NCI-H1092 treated with DMSO at 0.1 percent for 48 hours (cell line): ENCODE data around the gene FAU.
"Not testable (repeated sequence)": the region's sequence is repeated elsewhere in the genome, so short reads cannot be mapped to it uniquely, and the experiment has no call there.

ENCODE experiments used
- DNase-seq: peaks from one replicate; lab custom pipeline; 2025; lab: John Stamatoyannopoulos, UW

The FAU gene

DNA sequence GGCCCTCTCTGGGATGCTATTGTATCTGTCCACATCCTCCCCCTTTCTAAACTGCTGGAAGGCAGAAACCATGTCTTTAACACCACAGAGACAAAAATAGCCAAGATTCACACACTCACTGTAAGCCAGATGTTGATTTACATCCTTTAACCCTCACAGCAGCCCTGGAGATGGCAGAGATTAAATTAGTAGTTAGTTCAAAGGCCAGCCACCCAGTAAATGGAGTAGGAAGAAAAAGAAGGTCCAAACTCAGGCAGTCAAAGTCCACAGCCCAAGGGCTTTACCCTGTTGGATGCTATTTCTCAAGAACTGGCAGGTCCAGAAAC, 2.3 kb downstream of the FAU start:
- no peak for DNase-seq

DNA sequence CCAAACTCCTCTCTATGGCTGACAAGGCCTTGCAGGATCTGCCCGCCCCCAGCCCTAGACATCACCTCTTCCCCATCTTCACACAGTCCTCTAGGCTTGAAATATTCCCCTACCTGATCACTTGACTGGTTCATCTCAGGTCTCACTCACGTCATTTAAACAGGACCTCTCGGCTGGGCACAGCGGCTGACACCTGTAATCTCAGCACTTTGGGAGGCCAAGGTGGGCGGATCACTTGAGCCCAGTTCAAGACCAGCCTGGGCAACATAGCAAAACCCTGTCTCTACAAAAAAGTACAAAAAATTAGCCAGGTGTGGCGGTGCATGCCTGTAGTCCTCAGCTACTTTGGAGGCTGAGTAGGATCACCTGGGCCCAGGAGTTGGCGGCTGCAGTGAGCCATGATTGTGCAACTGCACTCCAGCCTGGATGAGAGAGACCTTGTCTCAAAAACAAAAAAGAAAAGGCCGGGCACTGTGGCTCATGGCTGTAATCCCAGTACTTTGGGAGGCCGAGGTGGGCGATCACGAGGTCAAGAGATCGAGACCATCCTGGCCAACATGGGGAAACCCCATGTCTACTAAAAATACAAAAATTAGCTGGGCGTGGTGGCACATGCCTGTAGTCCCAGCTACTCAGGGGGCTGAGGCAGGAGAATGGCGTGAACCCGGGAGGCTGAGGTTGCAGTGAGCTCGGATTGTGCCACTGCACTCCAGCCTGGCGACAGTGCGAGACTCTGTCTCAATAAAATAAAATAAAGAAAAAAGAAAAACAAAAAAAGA, 2.9 kb downstream of the FAU start:
- not testable (repeated sequence) for DNase-seq

DNA sequence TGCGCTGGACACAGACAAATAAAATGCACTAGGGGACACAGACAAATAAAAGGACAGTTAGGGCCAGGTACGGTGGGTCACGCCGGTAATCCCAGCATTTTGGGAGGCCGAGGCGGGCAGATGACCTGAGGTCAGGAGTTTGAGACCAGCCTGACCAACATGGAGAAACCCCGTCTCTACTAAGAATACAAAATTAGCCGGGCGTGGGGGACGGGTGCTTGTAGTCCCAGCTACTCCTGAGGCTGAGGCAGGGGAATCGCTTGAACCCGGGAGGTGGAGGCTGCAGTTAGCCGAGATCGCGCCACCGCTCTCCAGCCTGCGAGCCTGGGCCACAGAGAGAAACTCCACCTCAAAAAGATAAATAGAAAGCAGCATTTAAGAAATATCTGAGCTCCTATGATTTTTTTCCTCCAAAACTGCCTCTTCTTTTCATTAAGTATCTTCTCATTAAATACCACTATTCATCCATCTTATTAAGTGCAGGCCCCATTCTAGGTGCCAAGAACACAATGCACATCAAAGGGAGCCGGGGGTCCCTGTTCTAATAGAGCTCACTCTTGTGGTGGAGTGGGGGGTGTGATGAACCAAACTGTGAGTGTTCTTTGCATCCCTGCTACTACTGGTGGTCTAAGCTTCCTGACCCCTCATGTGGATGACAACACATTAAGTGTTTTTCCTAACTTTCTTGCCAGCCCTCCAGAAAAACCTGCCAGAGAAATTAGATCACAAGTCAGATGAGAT, 3.7 kb downstream of the FAU start:
- no peak for DNase-seq

DNA sequence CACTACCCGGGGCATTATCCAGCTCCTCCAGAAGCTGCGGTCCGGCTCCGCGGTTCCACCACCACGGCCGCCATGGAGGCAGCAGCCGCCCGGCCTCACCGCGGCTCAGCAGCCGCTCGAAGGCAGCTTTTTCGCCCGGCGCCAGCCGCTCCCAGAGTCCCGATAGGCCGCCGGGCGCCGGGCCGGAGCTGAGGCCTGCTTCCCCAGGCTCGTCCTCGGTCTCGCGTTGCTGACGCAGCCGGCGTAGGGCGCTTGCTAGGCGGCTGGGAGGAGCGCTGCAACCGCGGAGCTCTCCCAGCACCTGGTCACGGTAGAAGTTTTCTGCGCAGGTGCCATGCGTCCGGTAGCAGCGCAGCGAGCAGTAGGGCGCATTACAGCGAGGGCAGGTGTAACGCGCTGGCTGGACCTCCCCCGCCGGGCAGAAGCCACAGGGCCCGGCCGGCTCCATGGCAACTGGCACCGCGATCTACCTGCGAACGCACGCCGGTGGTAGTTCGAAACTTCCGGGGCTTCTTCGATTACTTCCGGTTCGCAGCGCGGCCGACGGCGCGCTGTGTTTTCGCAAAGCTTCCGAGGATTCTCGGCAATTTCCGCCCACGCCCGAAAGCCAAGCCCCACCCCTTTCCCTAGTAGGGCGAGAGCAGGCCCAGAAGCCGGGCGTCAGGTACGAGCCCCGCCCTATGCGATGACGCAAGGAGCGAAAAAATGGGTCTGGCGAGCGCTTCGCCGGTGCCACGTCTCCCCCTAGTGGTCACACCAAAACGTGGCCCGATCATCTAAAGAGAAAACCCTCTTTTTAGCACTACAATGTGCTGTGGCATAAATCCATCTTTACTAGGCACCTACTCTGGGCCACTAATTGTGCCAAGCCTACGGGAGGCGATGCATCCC, 4.5 kb downstream of the FAU start, which contains the start of gene ZNHIT2:
Gene ZNHIT2 (minus strand): TSS at position 496 of the 891 bp plus-strand sequence. CDS start 48 bp downstream, at position 448.
- DNase-seq: peak; percentile 100

DNA sequence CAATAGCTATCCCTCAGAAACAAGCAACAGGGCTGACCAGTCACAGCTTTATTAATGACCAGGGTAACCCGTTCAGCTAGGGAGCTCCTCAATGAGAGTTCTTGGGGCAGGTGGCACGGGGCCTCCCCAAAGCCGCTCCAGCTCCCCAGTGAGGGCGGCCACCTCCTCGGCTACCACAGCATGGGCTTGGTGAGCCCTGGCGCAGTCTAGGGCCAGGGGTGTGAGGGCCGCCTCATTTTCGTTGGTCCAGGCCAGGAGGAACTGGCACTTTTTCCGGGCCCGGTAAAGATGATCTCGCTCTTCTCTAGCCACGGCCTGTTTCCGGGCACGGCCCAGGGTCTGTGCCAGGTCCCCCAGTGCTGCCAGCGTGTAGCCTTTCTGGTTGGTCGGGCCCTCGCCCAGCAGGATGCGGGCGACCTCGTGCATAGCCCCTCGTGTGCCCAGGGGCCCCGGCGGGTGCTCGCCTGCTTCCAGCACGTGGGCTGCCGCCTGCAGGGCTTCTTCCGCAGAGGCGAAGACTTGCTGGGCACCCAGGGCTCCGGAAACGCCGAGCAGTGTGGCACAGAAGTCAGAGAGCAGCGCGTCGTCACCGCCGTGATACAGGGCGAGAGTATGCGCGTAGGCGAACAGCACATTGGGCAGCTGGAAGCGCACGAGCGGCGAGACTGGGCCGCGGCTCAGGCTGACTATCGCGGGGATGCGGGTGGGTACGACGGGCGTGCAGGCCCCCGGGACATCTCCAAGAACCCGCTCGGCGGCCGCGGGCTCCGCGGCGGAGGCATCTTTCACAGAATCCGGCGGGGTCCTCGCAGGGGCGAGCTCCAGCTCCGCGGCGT, 5.3 kb downstream of the FAU start:
- DNase-seq: peak; percentile 27

DNA sequence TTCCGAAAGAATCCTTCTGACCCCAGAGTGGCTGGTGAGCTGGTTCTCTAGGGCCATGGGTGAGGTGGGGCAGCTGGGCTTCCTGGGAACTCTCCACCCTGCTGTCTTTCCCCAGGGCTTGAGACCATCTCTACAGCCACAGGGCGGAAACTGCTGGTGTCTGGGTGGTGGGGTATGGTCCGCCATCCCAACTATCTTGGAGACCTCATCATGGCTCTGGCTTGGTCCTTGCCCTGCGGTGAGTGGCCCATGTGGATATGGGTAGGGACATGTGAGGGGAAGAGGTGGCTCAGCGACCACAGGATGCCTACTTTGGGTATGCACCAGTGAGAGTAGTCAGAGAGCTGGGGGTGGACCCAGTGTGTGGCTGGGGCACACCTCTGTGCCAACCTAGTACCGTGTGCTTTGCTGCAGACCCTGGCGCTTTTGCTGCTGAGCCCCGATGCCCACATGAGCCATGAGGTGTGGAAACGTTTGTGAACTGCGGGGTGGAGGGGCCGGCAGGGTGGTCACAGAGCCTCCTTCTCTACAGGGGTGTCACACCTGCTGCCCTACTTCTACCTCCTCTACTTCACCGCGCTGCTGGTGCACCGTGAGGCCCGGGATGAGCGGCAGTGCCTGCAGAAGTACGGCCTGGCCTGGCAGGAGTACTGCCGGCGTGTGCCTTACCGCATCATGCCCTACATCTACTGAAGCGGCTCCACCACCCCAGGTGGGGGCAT, 6.4 kb downstream of the FAU start:
- no peak for DNase-seq

DNA sequence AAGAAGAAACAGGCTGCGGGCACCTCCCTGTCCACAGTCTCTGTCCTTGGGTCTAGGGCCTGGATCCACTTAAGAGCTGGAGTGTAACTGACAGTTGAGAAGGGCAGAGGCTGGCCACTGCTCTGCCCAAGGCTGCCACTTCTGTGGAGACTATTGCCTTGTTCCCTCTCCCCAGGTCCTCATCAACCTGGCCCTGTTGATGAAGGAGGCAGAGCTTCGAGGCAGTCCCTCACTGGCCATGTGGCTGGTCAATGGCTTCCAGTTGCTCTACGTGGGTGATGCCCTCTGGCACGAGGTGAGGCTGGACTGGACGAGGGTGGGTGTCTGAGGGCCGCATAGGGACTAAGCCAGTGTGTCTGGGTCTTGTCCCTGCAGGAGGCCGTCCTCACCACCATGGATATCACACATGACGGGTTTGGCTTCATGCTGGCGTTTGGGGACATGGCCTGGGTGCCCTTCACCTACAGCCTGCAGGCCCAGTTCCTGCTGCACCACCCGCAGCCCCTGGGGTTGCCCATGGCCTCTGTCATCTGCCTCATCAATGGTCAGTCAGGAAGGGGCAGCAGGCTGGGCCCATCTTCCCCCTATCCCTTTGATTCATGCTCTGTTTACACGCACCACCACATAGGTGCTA, 7.3 kb downstream of the FAU start:
- no peak for DNase-seq

DNA sequence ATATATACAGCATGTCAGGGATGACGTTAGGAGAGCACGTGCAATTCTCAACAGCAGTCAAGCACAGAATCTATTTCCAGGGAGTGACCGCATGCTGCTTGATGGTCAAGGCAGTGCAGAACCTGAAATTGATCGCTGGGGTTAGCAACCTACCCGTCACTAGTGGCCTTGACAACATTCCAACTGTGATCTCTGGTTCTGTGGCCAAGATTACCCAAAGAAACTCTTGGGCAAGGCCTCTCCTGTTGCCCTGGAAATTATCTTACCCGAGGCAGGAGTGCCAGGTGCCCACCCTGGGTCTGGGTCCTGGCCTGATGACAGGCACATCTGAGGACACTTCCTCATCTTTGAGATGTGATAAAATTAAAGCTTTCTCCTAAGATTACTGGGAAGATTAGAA, 8.1 kb downstream of the FAU start:
- DNase-seq: no peak

DNA sequence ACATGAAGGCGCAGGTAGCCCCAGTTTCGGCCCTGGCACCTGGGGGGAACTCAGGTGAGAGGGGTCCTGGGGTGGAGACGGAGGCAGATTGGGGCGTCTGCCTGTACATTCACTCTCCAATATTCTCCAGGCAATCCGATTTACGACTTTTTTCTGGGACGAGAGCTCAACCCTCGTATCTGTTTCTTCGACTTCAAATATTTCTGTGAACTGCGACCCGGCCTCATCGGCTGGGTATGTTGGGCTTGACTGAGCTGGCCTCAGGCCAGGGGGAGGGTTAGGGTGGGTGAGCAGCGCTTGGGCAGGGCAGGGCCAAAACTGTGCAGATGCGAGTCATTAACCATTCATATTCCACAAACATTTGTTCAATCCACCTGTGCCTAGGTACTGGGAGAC, 8.6 kb downstream of the FAU start:
- DNase-seq: no peak

DNA sequence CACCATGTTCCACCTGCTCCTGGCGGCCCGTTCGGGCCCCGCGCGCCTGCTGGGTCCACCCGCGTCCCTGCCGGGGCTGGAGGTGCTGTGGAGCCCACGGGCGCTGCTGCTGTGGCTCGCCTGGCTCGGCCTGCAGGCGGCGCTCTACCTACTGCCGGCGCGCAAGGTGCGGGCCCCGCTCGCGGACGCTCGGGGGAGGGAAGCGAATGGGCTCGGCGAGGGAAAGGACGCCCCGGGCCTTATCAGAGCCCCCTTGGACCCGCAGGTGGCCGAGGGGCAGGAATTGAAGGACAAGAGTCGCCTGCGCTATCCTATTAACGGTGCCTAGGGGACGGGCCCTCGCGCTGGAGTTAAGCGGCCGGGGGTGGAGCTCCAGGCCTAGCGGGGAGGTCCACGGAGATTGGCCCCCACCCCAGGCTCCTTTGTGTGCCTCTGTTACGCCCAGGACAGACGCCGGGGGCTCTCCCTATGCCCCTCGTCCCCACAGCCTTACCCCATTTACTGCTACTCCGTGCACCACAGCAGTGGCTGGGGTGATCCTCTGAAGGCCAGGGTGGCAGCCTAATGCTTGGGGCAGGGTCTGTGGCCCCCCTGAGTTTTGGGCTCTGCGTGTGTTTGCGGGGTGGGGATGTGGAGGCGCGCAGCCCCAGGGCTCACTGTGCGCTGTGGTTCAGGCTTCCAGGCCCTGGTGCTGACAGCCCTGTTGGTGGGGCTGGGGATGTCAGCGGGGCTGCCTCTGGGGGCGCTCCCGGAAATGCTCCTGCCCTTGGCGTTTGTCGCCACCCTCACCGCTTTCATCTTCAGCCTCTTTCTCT, 9.2 kb downstream of the FAU start:
- peak; percentile 66 for DNase-seq

DNA sequence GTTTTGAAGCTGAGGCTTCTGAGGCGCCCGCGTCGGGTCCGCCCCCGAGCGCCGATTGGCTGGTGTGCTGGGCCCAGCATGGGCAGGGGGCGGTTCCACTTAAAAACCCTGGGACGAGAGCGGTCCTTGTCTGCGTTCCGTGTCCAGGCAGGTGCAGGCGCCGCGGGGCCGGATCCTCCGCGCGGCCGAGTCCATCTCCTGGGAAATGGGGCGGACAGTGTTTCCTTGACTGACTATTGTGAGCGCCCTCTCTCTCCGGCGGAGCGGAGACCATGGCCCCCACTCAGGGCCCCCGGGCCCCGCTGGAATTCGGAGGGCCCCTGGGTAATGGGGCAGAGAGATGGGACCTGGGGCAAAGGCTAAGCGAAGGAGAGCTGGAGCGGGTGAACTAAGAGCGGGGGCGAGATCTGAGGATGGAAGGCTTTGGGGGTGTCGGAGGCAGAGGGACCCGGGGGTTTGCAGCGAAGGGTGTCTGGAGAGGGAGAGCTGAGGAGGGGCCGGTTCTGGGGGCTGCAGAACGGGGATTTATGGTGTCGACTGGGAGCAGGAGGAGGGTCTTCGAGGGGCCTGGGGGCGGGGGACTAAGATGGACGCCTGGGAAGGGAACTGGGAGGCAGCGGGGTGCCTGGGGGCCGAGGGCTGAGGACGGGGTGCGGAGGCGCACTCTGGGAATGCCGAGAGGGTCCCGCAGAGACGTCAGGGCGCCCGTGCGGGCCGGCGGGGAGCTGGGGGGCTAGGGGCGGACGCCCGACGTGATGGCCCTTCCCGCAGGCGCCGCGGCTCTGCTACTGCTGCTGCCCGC, 10.0 kb downstream of the FAU start, which contains the start of gene TM7SF2:
Gene TM7SF2 (plus strand): TSS at position 129 of the 802 bp plus-strand sequence. CDS start 144 bp downstream, at position 273.
- DNase-seq: peak; percentile 97

DNA sequence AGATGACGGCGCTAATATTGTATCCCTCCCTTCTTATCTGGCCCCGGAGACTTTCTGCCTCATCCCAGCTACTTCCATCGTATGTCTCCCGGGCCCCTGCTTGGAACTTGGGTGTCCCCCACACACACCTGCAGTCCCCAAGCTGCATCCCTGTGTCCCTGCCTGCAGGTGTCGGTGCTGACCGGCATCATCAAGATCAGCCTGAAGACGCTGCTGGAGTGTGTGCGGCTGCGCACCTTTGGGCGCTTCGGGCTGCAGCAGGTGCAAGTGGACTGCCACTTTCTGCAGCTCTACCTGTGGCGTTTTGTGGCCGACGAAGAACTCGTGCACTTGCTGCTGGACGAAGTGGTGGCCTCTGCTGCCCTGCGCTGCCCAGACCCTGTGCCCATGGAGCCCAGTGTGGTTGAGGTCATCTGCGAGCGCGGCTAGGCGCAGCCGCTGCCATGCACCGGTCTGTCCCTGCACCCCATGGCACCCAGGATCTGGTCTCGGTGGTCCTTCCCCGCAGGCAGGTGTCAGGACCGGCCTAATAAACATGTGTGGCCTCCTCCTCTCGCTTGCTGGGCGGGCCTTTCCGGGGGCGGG, 10.7 kb downstream of the FAU start:
- DNase-seq: no peak

DNA sequence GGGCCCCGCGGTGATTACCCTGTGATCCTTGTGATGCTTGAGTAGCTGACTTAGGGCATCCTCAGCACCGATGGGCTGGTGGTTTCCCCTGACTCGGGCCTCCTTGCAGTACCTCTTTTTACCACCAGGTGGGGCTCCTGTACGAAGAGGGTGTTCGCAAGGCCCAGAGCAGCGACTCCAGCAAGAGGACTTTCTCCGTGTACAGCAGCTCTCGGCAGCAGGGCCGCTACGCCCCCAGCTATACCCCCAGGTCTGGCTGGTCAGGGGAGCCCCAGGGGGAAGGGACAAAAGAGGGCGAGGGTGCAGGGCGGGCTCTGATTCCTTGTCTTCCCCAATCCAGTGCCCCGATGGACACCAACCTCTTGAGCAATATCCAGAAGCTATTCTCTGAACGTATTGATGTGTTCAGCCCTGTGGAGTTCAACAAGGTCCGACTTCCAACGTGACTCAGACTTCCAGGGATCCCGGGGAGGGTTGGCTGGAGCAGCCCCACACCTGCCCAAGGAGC, 11.5 kb downstream of the FAU start:
- peak; percentile 83 for DNase-seq

DNA sequence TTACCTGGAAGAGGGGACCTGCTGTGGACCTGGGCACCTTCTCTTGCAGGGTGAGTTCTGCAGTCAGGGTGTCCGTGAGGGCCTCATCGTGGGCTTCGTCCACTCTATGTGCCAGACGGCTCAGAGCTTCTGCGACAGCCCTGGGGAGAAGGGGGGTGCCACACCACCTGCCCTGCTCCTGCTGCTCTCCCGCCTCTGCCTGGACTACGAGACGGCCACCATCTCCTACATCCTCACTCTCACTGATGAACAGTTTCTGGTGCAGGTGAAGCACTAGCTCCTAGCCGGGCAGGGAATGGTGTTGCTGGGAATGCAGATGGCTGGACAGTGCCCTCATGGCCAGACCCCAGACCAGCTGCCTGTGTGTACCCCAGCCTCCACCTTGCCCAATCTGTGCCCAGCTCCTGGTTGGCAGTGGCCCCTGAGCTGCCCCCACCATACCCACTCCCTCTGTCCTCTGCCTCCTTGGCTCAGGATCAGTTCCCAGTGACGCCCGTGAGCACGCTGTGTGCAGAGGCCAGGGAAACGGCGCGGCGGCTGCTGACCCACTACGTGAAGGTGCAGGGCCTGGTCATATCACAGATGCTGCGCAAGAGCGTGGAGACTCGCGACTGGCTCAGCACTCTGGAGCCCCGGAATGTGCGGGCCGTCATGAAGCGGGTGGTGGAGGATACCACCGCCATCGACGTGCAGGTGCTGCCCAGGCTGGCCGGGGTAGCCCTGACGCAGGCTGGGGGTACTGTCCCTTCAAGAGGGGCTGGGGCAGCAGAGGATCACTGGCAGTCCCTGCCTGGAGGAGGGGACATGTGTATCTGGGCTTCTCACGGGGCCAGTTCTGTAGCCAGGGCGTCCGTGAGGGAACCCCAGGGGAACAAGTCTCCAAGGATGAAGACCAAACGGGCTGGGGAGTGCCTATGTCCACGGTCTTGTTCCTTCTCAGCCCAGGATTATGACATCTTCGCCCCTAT, 12.4 kb downstream of the FAU start:
- DNase-seq: no peak

DNA sequence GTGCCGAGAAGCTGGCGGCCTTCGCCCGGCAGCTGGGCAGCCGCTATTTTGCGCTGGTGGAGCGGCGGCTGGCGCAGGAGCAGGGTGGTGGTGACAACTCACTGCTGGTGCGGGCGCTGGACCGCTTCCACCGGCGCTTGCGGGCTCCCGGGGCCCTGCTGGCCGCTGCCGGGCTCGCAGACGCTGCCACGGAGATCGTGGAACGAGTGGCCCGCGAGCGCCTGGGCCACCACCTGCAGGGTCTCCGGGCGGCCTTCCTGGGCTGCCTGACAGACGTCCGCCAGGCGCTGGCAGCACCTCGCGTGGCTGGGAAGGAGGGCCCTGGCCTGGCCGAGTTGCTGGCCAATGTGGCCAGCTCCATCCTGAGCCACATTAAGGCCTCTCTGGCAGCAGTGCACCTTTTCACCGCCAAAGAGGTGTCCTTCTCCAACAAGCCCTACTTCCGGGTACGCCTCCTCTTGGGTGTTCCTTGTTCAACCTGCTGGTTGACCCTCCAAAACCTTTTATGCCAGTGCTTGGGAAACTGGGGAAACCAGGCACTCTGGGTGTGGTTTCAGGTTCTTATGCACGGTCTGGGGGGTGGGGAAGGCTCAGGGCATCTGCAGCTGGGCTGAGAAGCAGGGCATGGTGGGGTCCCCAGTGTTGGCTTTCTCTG, 13.3 kb downstream of the FAU start:
- no peak for DNase-seq

DNA sequence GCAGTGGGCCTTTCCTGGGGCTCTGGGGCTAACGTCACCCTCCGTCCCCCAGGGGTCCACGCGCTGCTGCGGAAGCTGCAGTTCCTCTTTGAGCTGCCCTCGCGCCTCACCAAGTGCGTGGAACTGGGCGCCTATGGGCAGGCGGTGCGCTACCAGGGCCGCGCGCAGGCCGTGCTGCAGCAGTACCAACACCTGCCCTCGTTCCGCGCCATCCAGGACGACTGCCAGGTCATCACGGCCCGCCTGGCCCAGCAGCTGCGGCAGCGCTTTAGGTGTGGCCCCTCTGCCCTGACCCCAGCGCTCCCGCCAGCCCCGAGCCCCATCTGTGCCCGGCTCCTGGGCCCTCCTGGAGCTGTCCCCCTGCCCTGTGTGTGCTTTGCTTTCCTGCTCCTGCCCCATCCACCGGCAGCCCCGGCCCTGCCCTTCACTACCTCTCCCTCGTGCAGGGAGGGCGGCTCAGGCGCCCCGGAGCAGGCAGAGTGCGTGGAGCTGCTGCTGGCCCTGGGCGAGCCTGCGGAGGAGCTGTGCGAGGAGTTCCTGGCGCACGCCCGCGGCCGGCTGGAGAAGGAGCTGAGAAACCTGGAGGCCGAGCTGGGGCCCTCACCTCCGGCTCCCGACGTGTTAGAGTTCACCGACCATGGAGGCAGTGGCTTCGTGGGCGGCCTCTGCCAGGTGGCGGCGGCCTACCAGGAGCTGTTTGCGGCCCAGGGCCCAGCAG, 14.0 kb downstream of the FAU start:
- DNase-seq: no peak
